Measurements from ENCODE around the gene POLR3C. TPM values are rescaled to one million over a fixed set of nuclear protein-coding genes. Genes with fewer than 3 reads are reported as not detected.

Gene POLR3C
- total and polyA plus RNA-seq, 11 donors, result 5.9 to 22.4 (median 15.1) TPM

DNA sequence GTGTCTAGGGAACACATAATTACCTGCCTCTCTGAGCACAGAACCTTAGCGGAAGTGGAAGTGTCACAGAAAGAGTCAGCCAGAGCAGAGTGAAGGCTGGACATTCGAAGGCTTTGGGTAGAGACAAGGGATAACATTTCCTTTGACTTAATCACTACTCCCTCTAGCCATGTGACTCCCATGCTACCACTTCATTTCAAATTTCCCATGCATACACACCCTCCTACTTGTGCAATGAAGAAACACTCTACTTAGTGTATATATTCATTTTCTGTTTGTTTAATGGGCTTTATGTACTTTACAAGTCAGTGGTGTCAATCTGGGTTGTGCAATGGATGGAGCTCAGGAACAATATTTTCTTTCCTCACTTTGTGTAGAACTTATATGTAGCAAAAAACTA, 54.7 kb downstream of the POLR3C start:
- ATAC-seq, result no peak
- Histone ChIP-seq H3K36me3 (no peaks in the 10 kb centered on the region), H3K4me1 (no peaks in the 10 kb centered on the region), H3K27ac (no peak overlapping the region), H3K27me3 (peaks cover 0 to 5% (median 0%) of the 10 kb centered on the region in 9 donors), H3K4me3 (no peak overlapping the region), H3K9me3 (no peaks in the 10 kb centered on the region)
- intact Hi-C loops (cut with DNase I), result no loop called here
- no peak for TF ChIP-seq POLR2A (IDR thresholded peaks at IDR 0.05)
- 77 to 87% (median 86%) methylated on average over 2 of the region's 2 CpGs for WGBS, 4 donors
- no peak for DNase-seq

GRCh38 chr1:145879775-145880174, 55.8 kb downstream of the POLR3C start:
- Histone ChIP-seq H3K4me1 (no peaks in the 10 kb centered on the region), H3K27me3 (peaks cover 0 to 5% (median 0%) of the 10 kb centered on the region in 9 donors), H3K9me3 (no peaks in the 10 kb centered on the region), H3K27ac (no peak overlapping the region), H3K4me3 (no peak overlapping the region), H3K36me3 (no peaks in the 10 kb centered on the region)
- intact Hi-C loops (cut with DNase I), result no loop called here
- 67 to 73% (median 68%) methylated on average over 5 of the region's 5 CpGs for WGBS, 4 donors
- no peak for TF ChIP-seq POLR2A (IDR thresholded peaks at IDR 0.05)
- no peak for TF ChIP-seq CTCF (IDR thresholded peaks at IDR 0.05)
- ATAC-seq (no peak), DNase-seq (no peak)

GRCh38 chr1:145884675-145885074, 60.7 kb downstream of the POLR3C start:
- intact Hi-C loops (cut with DNase I), result no loop called here
- ATAC-seq, result no peak
- TF ChIP-seq CTCF (IDR thresholded peaks at IDR 0.05), result no peak
- TF ChIP-seq POLR2A (IDR thresholded peaks at IDR 0.05), result no peak

GRCh38 chr1:145885738-145886287, 61.8 kb downstream of the POLR3C start, which contains the start of gene ANKRD35:
Gene ANKRD35, minus strand, starts transcription at chr1:145885866. Its CDS starts 108 bp downstream, at chr1:145885758.
- peak; percentile 85 to 97 (median 96) for ATAC-seq
- intact Hi-C loops (cut with DNase I), result no loop called here
- 0 to 1% (median 0%) methylated on average over 16 to 36 of the region's 36 CpGs for WGBS, 4 donors
- H3K36me3 ChIP-seq, result no peaks in the 10 kb centered on the region
- peaks cover 0 to 5% (median 0%) of the 10 kb centered on the region in 9 donors for H3K27me3 ChIP-seq
- DNase-seq, result peak; percentile 85 to 93 (median 89)
- H3K27ac ChIP-seq, result peak within 1 kb of the TSS in 8 of 12 donors; percentile 24 to 66 (median 51)
- H3K4me3 ChIP-seq, result peak within 1 kb of the TSS; percentile 46 to 97 (median 76)
- H3K9me3 ChIP-seq, result no peaks in the 10 kb centered on the region
- TF ChIP-seq POLR2A (IDR thresholded peaks at IDR 0.05) (no peak), CTCF (IDR thresholded peaks at IDR 0.05) (no peak)
- peaks cover 0 to 19% (median 12%) of the 10 kb centered on the region in 12 donors for H3K4me1 ChIP-seq

More at GRCh38 chr1:145884675-145885074, 60.7 kb downstream of the POLR3C start:
- Histone ChIP-seq H3K9me3 (no peaks in the 10 kb centered on the region), H3K4me3 (no peak overlapping the region), H3K36me3 (no peaks in the 10 kb centered on the region), H3K4me1 (peaks cover 0 to 15% (median 9%) of the 10 kb centered on the region in 12 donors), H3K27me3 (peaks cover 0 to 5% (median 0%) of the 10 kb centered on the region in 9 donors), H3K27ac (no peak overlapping the region)
- 90 to 100% (median 94%) methylated on average over 1 of the region's 1 CpG for WGBS, 4 donors
- no peak for DNase-seq

All from heart left ventricle (tissue), 16 donors.